MM.1S (cell line): Measurements from ENCODE around the gene UGT3A1.
"Not testable (repeated sequence)": the region's sequence is repeated elsewhere in the genome, so short reads cannot be mapped to it uniquely, and the experiment has no call there.

Experiments used
- DNase-seq: peaks from one replicate; pipeline ENCODE4 v3.0.0-alpha.2; 2015
- H2AFZ ChIP-seq: fragments of 300-600 bp; sonication (generic); 2 replicates; pipeline ENCODE4 v1.6.0; 2016; ENCODE audit warnings: antibody characterized with exemption, low read length
- H3F3A ChIP-seq: fragments of 300-600 bp; sonication (generic); 2 replicates; pipeline ENCODE4 v1.6.1; 2016; ENCODE audit warnings: mild to moderate bottlenecking, antibody characterized with exemption, low read length, moderate library complexity, mixed read lengths; ENCODE audit not compliant: insufficient read depth
- H3K27ac ChIP-seq: fragments of 300-600 bp; sonication (generic); 2 replicates; pipeline ENCODE4 v1.5.1; 2016; ENCODE audit warnings: mild to moderate bottlenecking, low read length
- H3K27me3 ChIP-seq: fragments of 300-600 bp; sonication (generic); replicated peaks from 2 replicates; pipeline ENCODE4 v1.6.0; 2016; ENCODE audit warnings: low read length; ENCODE audit not compliant: insufficient read depth
- H3K36me3 ChIP-seq: fragments of 300-600 bp; sonication (generic); replicated peaks from 2 replicates; pipeline ENCODE4 v1.6.1; 2016; ENCODE audit warnings: mild to moderate bottlenecking, low read length, mixed read lengths; ENCODE audit not compliant: insufficient read depth
- H3K4me1 ChIP-seq: fragments of 300-600 bp; sonication (generic); 2 replicates; pipeline ENCODE4 v1.6.1; 2016; ENCODE audit warnings: low read length, mixed read lengths
- H3K4me2 ChIP-seq: fragments of 300-600 bp; sonication (generic); 2 replicates; pipeline ENCODE4 v1.6.0; 2016; ENCODE audit warnings: low read depth, low read length
- H3K4me3 ChIP-seq: fragments of 300-600 bp; sonication (generic); 2 replicates; pipeline ENCODE4 v1.5.1; 2016; ENCODE audit warnings: low read length, mixed read lengths
- H3K79me2 ChIP-seq: fragments of 300-600 bp; sonication (generic); 2 replicates; pipeline ENCODE4 v1.6.1; 2016; ENCODE audit warnings: mixed run types, low read length, mixed read lengths
- H3K9ac ChIP-seq: fragments of 300-600 bp; sonication (generic); 2 replicates; pipeline ENCODE4 v1.6.1; 2016; ENCODE audit warnings: low read length, mixed read lengths
- H3K9me2 ChIP-seq: fragments of 300-600 bp; sonication (generic); replicated peaks from 2 replicates; pipeline ENCODE4 v1.6.1; 2016; ENCODE audit warnings: mild to moderate bottlenecking, low read length, mixed read lengths; ENCODE audit not compliant: insufficient read depth
- H3K9me3 ChIP-seq: fragments of 300-600 bp; sonication (generic); replicated peaks from 2 replicates; pipeline ENCODE4 v1.6.1; 2016; ENCODE audit warnings: mild to moderate bottlenecking, low read length, mixed read lengths; ENCODE audit not compliant: insufficient read depth
- H4K20me1 ChIP-seq: fragments of 300-600 bp; sonication (generic); 2 replicates; pipeline ENCODE4 v1.6.1; 2016; ENCODE audit warnings: mild to moderate bottlenecking, low read length, moderate library complexity, mixed read lengths; ENCODE audit not compliant: insufficient read depth
- EZH2 ChIP-seq: fragments of 300-600 bp; sonication (generic); optimal IDR thresholded peaks from 2 replicates; pipeline ENCODE3; 2017; ENCODE audit warnings: low read depth, mild to moderate bottlenecking, antibody characterized with exemption, low read length, mixed read lengths
- EZH2phosphoT487 ChIP-seq: fragments of 300-600 bp; sonication (generic); IDR thresholded peaks from 2 replicates; pipeline ENCODE4 v1.6.1; 2018; ENCODE audit warnings: antibody characterized with exemption, low read length
- TF ChIP-seq, protein P1 (sequence below): fragments of 300-600 bp; sonication (generic); IDR thresholded peaks from 2 replicates; pipeline ENCODE4 v1.5.1; 2016; ENCODE audit warnings: antibody characterized with exemption, low read length, mixed read lengths

Gene UGT3A1

GRCh38 chr5:36026706-36027465 is 35.7 kb upstream of the UGT3A1 start:
- Histone ChIP-seq H3K36me3 (no peaks in the 10 kb centered on the region), H3F3A (no peaks in the 10 kb centered on the region), H3K79me2 (no peaks in the 10 kb centered on the region), H3K27me3 (no peaks in the 10 kb centered on the region), H3K4me3 (no peak overlapping the region), H3K27ac (no peak overlapping the region), H3K9me2 (no peaks in the 10 kb centered on the region), H2AFZ (no peak overlapping the region), H3K9ac (no peak overlapping the region), H4K20me1 (no peaks in the 10 kb centered on the region), H3K4me2 (no peak overlapping the region), H3K4me1 (no peaks in the 10 kb centered on the region), H3K9me3 (no peaks in the 10 kb centered on the region)
- no peak for TF ChIP-seq EZH2
- TF ChIP-seq, protein P1, sequence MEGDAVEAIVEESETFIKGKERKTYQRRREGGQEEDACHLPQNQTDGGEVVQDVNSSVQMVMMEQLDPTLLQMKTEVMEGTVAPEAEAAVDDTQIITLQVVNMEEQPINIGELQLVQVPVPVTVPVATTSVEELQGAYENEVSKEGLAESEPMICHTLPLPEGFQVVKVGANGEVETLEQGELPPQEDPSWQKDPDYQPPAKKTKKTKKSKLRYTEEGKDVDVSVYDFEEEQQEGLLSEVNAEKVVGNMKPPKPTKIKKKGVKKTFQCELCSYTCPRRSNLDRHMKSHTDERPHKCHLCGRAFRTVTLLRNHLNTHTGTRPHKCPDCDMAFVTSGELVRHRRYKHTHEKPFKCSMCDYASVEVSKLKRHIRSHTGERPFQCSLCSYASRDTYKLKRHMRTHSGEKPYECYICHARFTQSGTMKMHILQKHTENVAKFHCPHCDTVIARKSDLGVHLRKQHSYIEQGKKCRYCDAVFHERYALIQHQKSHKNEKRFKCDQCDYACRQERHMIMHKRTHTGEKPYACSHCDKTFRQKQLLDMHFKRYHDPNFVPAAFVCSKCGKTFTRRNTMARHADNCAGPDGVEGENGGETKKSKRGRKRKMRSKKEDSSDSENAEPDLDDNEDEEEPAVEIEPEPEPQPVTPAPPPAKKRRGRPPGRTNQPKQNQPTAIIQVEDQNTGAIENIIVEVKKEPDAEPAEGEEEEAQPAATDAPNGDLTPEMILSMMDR, result no peak
- no peak for TF ChIP-seq EZH2phosphoT487
- no peak for DNase-seq

- H2AFZ ChIP-seq, H3K36me3 ChIP-seq, H3K9me2 ChIP-seq, H3K4me2 ChIP-seq, H3K4me1 ChIP-seq, H3K27ac ChIP-seq, H3K79me2 ChIP-seq, H3K4me3 ChIP-seq, H3K27me3 ChIP-seq, DNase-seq, H4K20me1 ChIP-seq, H3K9me3 ChIP-seq, H3F3A ChIP-seq, H3K9ac ChIP-seq: not testable (repeated sequence)
Measured at GRCh38 chr5:36022246-36022645, 31.1 kb upstream of the UGT3A1 start.

DNA sequence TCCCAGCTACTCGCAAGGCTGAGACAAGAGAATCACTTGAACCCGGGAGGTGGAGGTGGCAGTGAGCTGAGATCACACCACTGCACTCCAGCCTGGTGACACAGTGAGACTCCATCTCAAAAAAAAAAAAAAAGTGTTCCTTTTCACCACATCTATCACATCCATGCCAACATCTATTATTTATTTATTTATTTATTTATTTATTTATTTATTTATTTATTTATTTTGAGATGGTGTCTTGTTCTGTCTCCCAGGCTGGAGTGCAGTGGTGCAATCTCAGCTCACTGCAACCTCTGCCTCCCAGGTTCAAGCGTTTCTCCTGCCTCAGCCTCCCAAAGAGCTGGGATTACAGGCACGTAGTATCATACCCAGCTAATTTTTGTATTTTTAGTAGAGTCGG is 28.4 kb upstream of the UGT3A1 start:
- H3F3A ChIP-seq, H4K20me1 ChIP-seq, H3K9ac ChIP-seq, H3K79me2 ChIP-seq, H3K36me3 ChIP-seq, H3K27ac ChIP-seq, H3K9me2 ChIP-seq, DNase-seq, H3K9me3 ChIP-seq, H3K4me2 ChIP-seq, H3K27me3 ChIP-seq, H2AFZ ChIP-seq, H3K4me1 ChIP-seq, H3K4me3 ChIP-seq: not testable (repeated sequence)

- Histone ChIP-seq H3K79me2 (no peaks in the 10 kb centered on the region), H3K27ac (no peak overlapping the region), H3K27me3 (no peaks in the 10 kb centered on the region), H4K20me1 (no peaks in the 10 kb centered on the region), H3F3A (no peaks in the 10 kb centered on the region), H3K4me2 (no peak overlapping the region), H3K4me3 (no peak overlapping the region), H3K4me1 (no peaks in the 10 kb centered on the region), H3K9ac (no peak overlapping the region), H3K9me3 (no peaks in the 10 kb centered on the region), H2AFZ (no peak overlapping the region), H3K9me2 (no peaks in the 10 kb centered on the region), H3K36me3 (no peaks in the 10 kb centered on the region)
- TF ChIP-seq EZH2 (no peak), EZH2phosphoT487 (no peak)
- TF ChIP-seq, protein P1, result no peak
- DNase-seq, result no peak
Measured at GRCh38 chr5:36017622-36018021, 26.4 kb upstream of the UGT3A1 start.
